Measurements from ENCODE around the gene AP1S2. TPM values are rescaled to one million over a fixed set of nuclear protein-coding genes. Genes with fewer than 3 reads are reported as not detected.

Gene AP1S2
- total RNA-seq, 2 donors from 2014 or later: 133 to 220 TPM

- Histone ChIP-seq H3K36me3 (ENCODE audit: control insufficient read depth, insufficient read depth, low read length) (no peaks in the 10 kb centered on the region), H3K4me1 (ENCODE audit: control insufficient read depth, insufficient read depth, low read length) (no peaks in the 10 kb centered on the region), H3K9me3 (ENCODE audit: control insufficient read depth, low read length) (no peaks in the 10 kb centered on the region), H3K9ac (ENCODE audit: extremely low read depth, low read length, poor library complexity, severe bottlenecking) (no peak overlapping the region), H3K27ac (ENCODE audit: low read depth, low read length) (no peak overlapping the region), H3K27me3 (ENCODE audit: control insufficient read depth, insufficient read depth, low read length, poor library complexity, severe bottlenecking) (no peaks in the 10 kb centered on the region), H3K4me3 (ENCODE audit: low read length) (no peak overlapping the region)
- no peaks in the 10 kb centered on the region for H3K27me3 Mint-ChIP-seq (ENCODE audit: insufficient read depth)
- DNase-seq: no peak
- 88% methylated on average over 3 of the region's 3 CpGs; no CpG with 5 or more reads in 1 of the 2 experiments for WGBS, 2 experiments (ENCODE audit: insufficient coverage in 1 of 2, insufficient read length in 1 of 2)
- no peak for TF ChIP-seq CTCF (conservative IDR thresholded peaks at IDR 0.05)
- peaks cover 20% of the 10 kb centered on the region for H3K9me3 Mint-ChIP-seq
- H3K36me3 Mint-ChIP-seq (ENCODE audit: low read depth): peaks cover 5% of the 10 kb centered on the region
- H3K27ac Mint-ChIP-seq: no peak overlapping the region
- no peak overlapping the region for H3K4me3 Mint-ChIP-seq
- peaks cover 18% of the 10 kb centered on the region for H3K4me1 Mint-ChIP-seq
Measured at GRCh38 chrX:15894724-15895123, 40.1 kb upstream of the AP1S2 start.

- DNase-seq: no peak
- Histone ChIP-seq H3K4me3 (ENCODE audit: low read length) (no peak overlapping the region), H3K27ac (ENCODE audit: low read depth, low read length) (no peak overlapping the region), H3K27me3 (ENCODE audit: control insufficient read depth, insufficient read depth, low read length, poor library complexity, severe bottlenecking) (no peaks in the 10 kb centered on the region), H3K9me3 (ENCODE audit: control insufficient read depth, low read length) (no peaks in the 10 kb centered on the region), H3K36me3 (ENCODE audit: control insufficient read depth, insufficient read depth, low read length) (no peaks in the 10 kb centered on the region), H3K9ac (ENCODE audit: extremely low read depth, low read length, poor library complexity, severe bottlenecking) (no peak overlapping the region), H3K4me1 (ENCODE audit: control insufficient read depth, insufficient read depth, low read length) (no peaks in the 10 kb centered on the region)
- peaks cover 5% of the 10 kb centered on the region for H3K36me3 Mint-ChIP-seq (ENCODE audit: low read depth)
- H3K4me3 Mint-ChIP-seq: no peak overlapping the region
- TF ChIP-seq CTCF (conservative IDR thresholded peaks at IDR 0.05): no peak
- peaks cover 28% of the 10 kb centered on the region for H3K4me1 Mint-ChIP-seq
- peaks cover 3% of the 10 kb centered on the region for H3K27me3 Mint-ChIP-seq (ENCODE audit: insufficient read depth)
- 70% methylated on average over 2 of the region's 2 CpGs; no CpG with 5 or more reads in 1 of the 2 experiments for WGBS, 2 experiments (ENCODE audit: insufficient coverage in 1 of 2, insufficient read length in 1 of 2)
- peaks cover 7% of the 10 kb centered on the region for H3K9me3 Mint-ChIP-seq
- no peak overlapping the region for H3K27ac Mint-ChIP-seq
Measured at GRCh38 chrX:15890463-15890862, 35.9 kb upstream of the AP1S2 start.

- Histone ChIP-seq H3K27ac (ENCODE audit: low read depth, low read length) (no peak overlapping the region), H3K36me3 (ENCODE audit: control insufficient read depth, insufficient read depth, low read length) (no peaks in the 10 kb centered on the region), H3K9ac (ENCODE audit: extremely low read depth, low read length, poor library complexity, severe bottlenecking) (no peak overlapping the region), H3K4me1 (ENCODE audit: control insufficient read depth, insufficient read depth, low read length) (no peaks in the 10 kb centered on the region), H3K27me3 (ENCODE audit: control insufficient read depth, insufficient read depth, low read length, poor library complexity, severe bottlenecking) (no peaks in the 10 kb centered on the region), H3K9me3 (ENCODE audit: control insufficient read depth, low read length) (no peaks in the 10 kb centered on the region), H3K4me3 (ENCODE audit: low read length) (no peak overlapping the region)
- DNase-seq: peak; percentile 40
- Mint-ChIP-seq H3K9me3 (no peaks in the 10 kb centered on the region), H3K4me1 (peaks cover 31% of the 10 kb centered on the region), H3K36me3 (ENCODE audit: low read depth) (peaks cover 2% of the 10 kb centered on the region), H3K27me3 (ENCODE audit: insufficient read depth) (peaks cover 3% of the 10 kb centered on the region), H3K4me3 (no peak overlapping the region), H3K27ac (no peak overlapping the region)
- no peak for TF ChIP-seq CTCF (conservative IDR thresholded peaks at IDR 0.05)
- 86 to 100% methylated on average over 3 to 5 of the region's 5 CpGs for WGBS, 2 experiments (ENCODE audit: insufficient coverage in 1 of 2, insufficient read length in 1 of 2)
Measured at GRCh38 chrX:15888062-15888461, 33.4 kb upstream of the AP1S2 start.

All from endodermal cell (in vitro differentiated cells).